A549 (cell line): ENCODE data around the gene EBF3. TPM values are rescaled to one million over a fixed set of nuclear protein-coding genes. Genes with fewer than 3 reads are reported as not detected.

ENCODE experiments used
- ATAC-seq, 2 experiments: fragments of 200-7000 bp in 1 of 2; fragments of >200 bp in 1 of 2; cut with Nextera tagmentation in 1 of 2; cut with Tn5 transposase in 1 of 2; 3 replicates each; pipeline versions ENCODE4 v1.8.0 to v1.9.1; 2018 to 2020; ENCODE audit warnings: mild to moderate bottlenecking in 1 of 2, moderate library complexity in 1 of 2
- CTCF ChIA-PET: fragments of 300-600 bp; sonication (Branson Sonifier 250); formaldehyde crosslinking; extraction: SDS; loops from one replicate; lab custom pipeline; 2021; ENCODE audit warnings: antibody characterized with exemption, inconsistent platforms; lab: Yijun Ruan, JAX
- POLR2A ChIA-PET: fragments of 350-600 bp; formaldehyde crosslinking; extraction: SDS; loops from one replicate; lab custom pipeline; 2021; ENCODE audit warnings: antibody characterized with exemption, inconsistent platforms; lab: Yijun Ruan, JAX
- DNase-seq, 2 experiments: peaks; one replicate each; pipeline versions ENCODE4 v3.0.0 to v3.0.0-alpha.2; 2011 to 2016; ENCODE audit warnings: low read depth in 1 of 2, low spot score in 1 of 2
- FAIRE-seq: peaks from 2 replicates; lab custom pipeline; 2011; peaks lifted over from hg19 to GRCh38; lab: Jason Lieb, UNC
- H3K27ac ChIP-seq, 2 experiments: fragments of >200 bp; sonication (Bioruptor Twin); formaldehyde crosslinking; 3 replicates each; pipeline ENCODE4 v1.5.1; 2016 to 2017
- H3K4me1 ChIP-seq: fragments of >200 bp; sonication (Bioruptor Twin); formaldehyde crosslinking; 3 replicates; pipeline ENCODE4 v1.6.1; 2016
- H3K4me2 ChIP-seq: fragments of >200 bp; sonication (Bioruptor Twin); formaldehyde crosslinking; 3 replicates; pipeline ENCODE4 v1.6.1; 2016
- H3K4me3 ChIP-seq: fragments of >200 bp; sonication (Bioruptor Twin); formaldehyde crosslinking; 3 replicates; pipeline ENCODE4 v1.5.1; 2016
- H3K9me3 ChIP-seq: fragments of >200 bp; sonication (Bioruptor Twin); formaldehyde crosslinking; 3 replicates; pipeline ENCODE4 v1.6.1; 2016
- E2F6 ChIP-seq: IDR thresholded peaks from 2 replicates; pipeline ENCODE4 v1.6.1; 2012; ENCODE audit warnings: low read depth, borderline replicate concordance
- EP300 ChIP-seq, 2 experiments: fragments of >200 bp; sonication (Bioruptor Twin); formaldehyde crosslinking; IDR thresholded peaks; 2 replicates in 1 of 2; 3 replicates in 1 of 2; pipeline ENCODE4 v1.6.1; 2016 to 2017
- ESRRA ChIP-seq: fragments of 150-350 bp; IDR thresholded peaks from 2 replicates; pipeline ENCODE4 v1.6.1; 2014; ENCODE audit warnings: mild to moderate bottlenecking, low read length, borderline replicate concordance
- HOXA7 ChIP-seq: fragments of 250-450 bp; sonication (Bioruptor Pico); IDR thresholded peaks from 2 replicates; pipeline ENCODE4 v1.5.0; 2020; ENCODE audit warnings: mild to moderate bottlenecking, moderate library complexity
- HOXB5 ChIP-seq: fragments of 250-450 bp; sonication (Bioruptor Pico); IDR thresholded peaks from 2 replicates; pipeline ENCODE4 v1.5.0; 2020; ENCODE audit warnings: mild to moderate bottlenecking, moderate library complexity
- JUNB ChIP-seq: fragments of >200 bp; sonication (Bioruptor Twin); formaldehyde crosslinking; IDR thresholded peaks from 2 replicates; pipeline ENCODE4 v1.6.1; 2016
- NFE2L2 ChIP-seq: fragments of 150-350 bp; conservative IDR thresholded peaks from 2 replicates; pipeline ENCODE4 v1.6.1; 2014; ENCODE audit warnings: low read length
- NPAS2 ChIP-seq: fragments of 250-450 bp; sonication (Bioruptor Pico); IDR thresholded peaks from 2 replicates; pipeline ENCODE4 v1.8.0; 2022; ENCODE audit warnings: mild to moderate bottlenecking, moderate library complexity, borderline replicate concordance
- PHF8 ChIP-seq: fragments of 200-600 bp; sonication (generic); IDR thresholded peaks from 2 replicates; pipeline ENCODE4 v1.6.1; 2016; ENCODE audit warnings: low read depth, mild to moderate bottlenecking, antibody characterized with exemption, moderate library complexity, borderline replicate concordance
- POLR2AphosphoS2 ChIP-seq: conservative IDR thresholded peaks from 2 replicates; pipeline ENCODE4 v1.6.1; 2012; ENCODE audit warnings: low read length, improper control_type of control experiment, inconsistent platforms
- RAD21 ChIP-seq, 2 experiments: fragments of >200 bp in 1 of 2; sonication (Bioruptor Twin) in 1 of 2; formaldehyde crosslinking in 1 of 2; IDR thresholded peaks in 1 of 2; conservative IDR thresholded peaks in 1 of 2; 2 replicates in 1 of 2; 3 replicates in 1 of 2; pipeline ENCODE4 v1.6.1; 2012 to 2018; ENCODE audit warnings: inconsistent platforms in 1 of 2
- RNF2 ChIP-seq: fragments of 200-600 bp; sonication (generic); IDR thresholded peaks from 2 replicates; pipeline ENCODE4 v1.6.1; 2016; ENCODE audit warnings: low read depth, mild to moderate bottlenecking, antibody characterized with exemption, moderate library complexity, borderline replicate concordance
- SMC3 ChIP-seq: fragments of >200 bp; sonication (Bioruptor Twin); formaldehyde crosslinking; IDR thresholded peaks from 3 replicates; pipeline ENCODE4 v1.6.1; 2018; ENCODE audit warnings: inconsistent platforms
- ZFP36 ChIP-seq: fragments of 450-650 bp; IDR thresholded peaks from 2 replicates; pipeline ENCODE4 v1.6.1; 2014; ENCODE audit warnings: borderline replicate concordance; ENCODE audit not compliant: partially characterized antibody
- WGBS: methylation state at CpG from one replicate; pipeline ENCODE4 v1.1.6; 2017; ENCODE audit errors: missing lambda C conversion rate; 5-methylcytosine and 5-hydroxymethylcytosine counted together
- polyA plus RNA-seq, 4 experiments: library from polyadenylated mRNA; depleted of rRNA in 3 of 4; stranded (reverse); fragments of >200 nt; fragmentation: RNase III in 1 of 4; extraction: RNeasy Plus Mini Kit Qiagen cat#74134 plus additional on column Dnase treatment in 1 of 4; gene quantifications; 2 replicates in 3 of 4; 3 replicates in 1 of 4; pipeline ENCODE4 v1.2.3, GENCODE V29; 2011 to 2017
- TF ChIP-seq, protein P1 (sequence below): fragments of >200 bp; sonication (Bioruptor Twin); formaldehyde crosslinking; IDR thresholded peaks from 2 replicates; pipeline ENCODE4 v1.6.1; 2016
- TF ChIP-seq, protein P2 (sequence below): fragments of 450-650 bp; IDR thresholded peaks from 2 replicates; pipeline ENCODE4 v1.6.1; 2014; ENCODE audit warnings: antibody characterized with exemption
- TF ChIP-seq, protein P3 (sequence below): fragments of 150-350 bp; IDR thresholded peaks from 2 replicates; pipeline ENCODE4 v1.6.1; 2014; ENCODE audit warnings: low read depth, mild to moderate bottlenecking, low read length
- TF ChIP-seq, protein P4 (sequence below): IDR thresholded peaks from 2 replicates; pipeline ENCODE4 v1.6.1; 2012
- TF ChIP-seq, protein P5 (sequence below): IDR thresholded peaks from 2 replicates; pipeline ENCODE4 v1.6.1; 2012

EBF3 gene
- polyA plus RNA-seq, 2 of the 4 experiments (the other 2 are of a cell fraction): 0.12 TPM; not detected in 1

DNA sequence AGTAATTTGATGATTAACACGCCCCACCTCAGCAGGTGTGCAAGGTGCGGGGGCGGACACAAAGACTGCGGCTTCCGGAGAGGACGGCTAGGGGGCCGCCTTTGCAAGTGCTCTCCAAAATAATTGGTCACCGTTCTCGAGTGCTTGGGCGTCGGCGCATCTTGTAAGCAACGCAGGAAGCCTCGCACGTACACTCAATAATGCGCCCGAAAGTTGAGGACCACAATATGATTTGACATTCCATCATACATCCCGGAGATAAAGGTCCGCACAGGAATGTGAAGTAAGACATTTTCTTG is 114.7 kb downstream of the EBF3 start:
- POLR2A ChIA-PET: no interaction called here
- DNase-seq (no peak), FAIRE-seq (no peak), ATAC-seq (no peak)
- peaks cover 4% of the 10 kb centered on the region; the same call in 1 of the 3 replicates for H3K4me1 ChIP-seq
- H3K27ac ChIP-seq: no peak overlapping the region
- 77% methylated on average over 19 of the region's 19 CpGs for WGBS
- no peak overlapping the region for H3K4me2 ChIP-seq
- no peak overlapping the region for H3K4me3 ChIP-seq
- CTCF ChIA-PET: no interaction called here
- TF ChIP-seq EP300 (IDR thresholded peaks at IDR 0.05) (no peak), NFE2L2 (no peak), ZFP36 (no peak), SMC3 (no peak), PHF8 (no peak), JUNB (no peak), NPAS2 (CRISPR knock-in tag) (no peak), ESRRA (no peak), RAD21 (conservative IDR thresholded peaks at IDR 0.05 in 1 of 2, IDR thresholded peaks at IDR 0.05 in 1 of 2) (no peak), HOXB5 (CRISPR knock-in tag) (no peak)
- TF ChIP-seq, protein P1, sequence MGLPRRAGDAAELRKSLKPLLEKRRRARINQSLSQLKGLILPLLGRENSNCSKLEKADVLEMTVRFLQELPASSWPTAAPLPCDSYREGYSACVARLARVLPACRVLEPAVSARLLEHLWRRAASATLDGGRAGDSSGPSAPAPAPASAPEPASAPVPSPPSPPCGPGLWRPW: no peak
- TF ChIP-seq, protein P2, sequence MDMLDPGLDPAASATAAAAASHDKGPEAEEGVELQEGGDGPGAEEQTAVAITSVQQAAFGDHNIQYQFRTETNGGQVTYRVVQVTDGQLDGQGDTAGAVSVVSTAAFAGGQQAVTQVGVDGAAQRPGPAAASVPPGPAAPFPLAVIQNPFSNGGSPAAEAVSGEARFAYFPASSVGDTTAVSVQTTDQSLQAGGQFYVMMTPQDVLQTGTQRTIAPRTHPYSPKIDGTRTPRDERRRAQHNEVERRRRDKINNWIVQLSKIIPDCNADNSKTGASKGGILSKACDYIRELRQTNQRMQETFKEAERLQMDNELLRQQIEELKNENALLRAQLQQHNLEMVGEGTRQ: no peak
- TF ChIP-seq, protein P3, sequence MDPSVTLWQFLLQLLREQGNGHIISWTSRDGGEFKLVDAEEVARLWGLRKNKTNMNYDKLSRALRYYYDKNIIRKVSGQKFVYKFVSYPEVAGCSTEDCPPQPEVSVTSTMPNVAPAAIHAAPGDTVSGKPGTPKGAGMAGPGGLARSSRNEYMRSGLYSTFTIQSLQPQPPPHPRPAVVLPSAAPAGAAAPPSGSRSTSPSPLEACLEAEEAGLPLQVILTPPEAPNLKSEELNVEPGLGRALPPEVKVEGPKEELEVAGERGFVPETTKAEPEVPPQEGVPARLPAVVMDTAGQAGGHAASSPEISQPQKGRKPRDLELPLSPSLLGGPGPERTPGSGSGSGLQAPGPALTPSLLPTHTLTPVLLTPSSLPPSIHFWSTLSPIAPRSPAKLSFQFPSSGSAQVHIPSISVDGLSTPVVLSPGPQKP: no peak
- TF ChIP-seq, protein P4, sequence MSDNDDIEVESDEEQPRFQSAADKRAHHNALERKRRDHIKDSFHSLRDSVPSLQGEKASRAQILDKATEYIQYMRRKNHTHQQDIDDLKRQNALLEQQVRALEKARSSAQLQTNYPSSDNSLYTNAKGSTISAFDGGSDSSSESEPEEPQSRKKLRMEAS: no peak
- TF ChIP-seq, all 56 proteins: peak for 0
- H3K9me3 ChIP-seq: no peaks in the 10 kb centered on the region

GRCh38 chr10:129848696-129849451 is 115.2 kb downstream of the EBF3 start:
- H3K27ac ChIP-seq: no peak overlapping the region
- no peak for DNase-seq
- TF ChIP-seq JUNB: no peak
- no peak for TF ChIP-seq POLR2AphosphoS2
- TF ChIP-seq, all 56 proteins: peak for 0
- Histone ChIP-seq H3K4me1 (peaks cover 3% of the 10 kb centered on the region; the same call in 1 of the 3 replicates), H3K4me3 (no peak overlapping the region), H3K4me2 (no peak overlapping the region), H3K9me3 (no peaks in the 10 kb centered on the region)
- ATAC-seq (no peak), FAIRE-seq (no peak)
- POLR2A ChIA-PET: no interaction called here
- 62% methylated on average over 19 of the region's 19 CpGs for WGBS
- CTCF ChIA-PET: interaction anchor here (1.1 kb wide), 1 partner anchor 17 kb away, joined by 3 read pairs; no protein-coding TSS in a partner anchor

- DNase-seq (no peak), FAIRE-seq (no peak), ATAC-seq (no peak)
- WGBS: 63% methylated on average over 18 of the region's 18 CpGs
- Histone ChIP-seq H3K9me3 (no peaks in the 10 kb centered on the region), H3K27ac (no peak overlapping the region), H3K4me2 (no peak overlapping the region), H3K4me1 (no peaks in the 10 kb centered on the region), H3K4me3 (no peak overlapping the region)
- no peak for TF ChIP-seq RNF2
- TF ChIP-seq E2F6: no peak
- TF ChIP-seq, protein P5, sequence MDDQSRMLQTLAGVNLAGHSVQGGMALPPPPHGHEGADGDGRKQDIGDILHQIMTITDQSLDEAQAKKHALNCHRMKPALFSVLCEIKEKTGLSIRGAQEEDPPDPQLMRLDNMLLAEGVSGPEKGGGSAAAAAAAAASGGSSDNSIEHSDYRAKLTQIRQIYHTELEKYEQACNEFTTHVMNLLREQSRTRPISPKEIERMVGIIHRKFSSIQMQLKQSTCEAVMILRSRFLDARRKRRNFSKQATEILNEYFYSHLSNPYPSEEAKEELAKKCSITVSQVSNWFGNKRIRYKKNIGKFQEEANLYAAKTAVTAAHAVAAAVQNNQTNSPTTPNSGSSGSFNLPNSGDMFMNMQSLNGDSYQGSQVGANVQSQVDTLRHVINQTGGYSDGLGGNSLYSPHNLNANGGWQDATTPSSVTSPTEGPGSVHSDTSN: no peak
- TF ChIP-seq, protein P2: no peak
- TF ChIP-seq HOXA7 (CRISPR knock-in tag): no peak
- ChIA-PET POLR2A (no interaction called here), CTCF (interaction anchor here (1.1 kb wide), 1 partner anchor 16 kb away, joined by 3 read pairs; no protein-coding TSS in a partner anchor)
These were observed 116.2 kb downstream of the EBF3 start for GRCh38 chr10:129847741-129848483.
